CD4-positive, CD25-positive, alpha-beta regulatory T cell (primary cell): ENCODE data around the gene VEGFA. TPM values are rescaled to one million over a fixed set of nuclear protein-coding genes. Genes with fewer than 3 reads are reported as not detected.

Source experiments
- ATAC-seq, 2 donors: fragments of 150-1000 bp; cut with Tn5 transposase; one replicate each; pipeline ENCODE4 v1.10.0; 2021; ENCODE audit warnings: low read depth in 2 of 2, moderate number of reproducible peaks in 2 of 2, moderate library complexity in 1 of 2
- DNase-seq, 3 donors: peaks; one replicate each; pipeline versions ENCODE4 v3.0.0 to v3.0.0-alpha.2; 2012 to 2022; ENCODE audit warnings: mixed read lengths in 1 of 3
- H3K27ac ChIP-seq: one replicate; pipeline ENCODE4 v1.7.0; 2013; ENCODE audit warnings: mild to moderate bottlenecking, low read length; ENCODE audit not compliant: insufficient read depth, poor library complexity, severe bottlenecking
- H3K27me3 ChIP-seq: one replicate; pipeline ENCODE4 v1.7.0; 2013; ENCODE audit warnings: low read length; ENCODE audit not compliant: control insufficient read depth, insufficient read depth
- H3K36me3 ChIP-seq: one replicate; pipeline ENCODE4 v1.7.0; 2013; ENCODE audit warnings: mild to moderate bottlenecking, low read length, moderate library complexity; ENCODE audit not compliant: control insufficient read depth, insufficient read depth
- H3K4me1 ChIP-seq: 2 replicates; pipeline ENCODE4 v1.7.0; 2013; ENCODE audit warnings: mild to moderate bottlenecking, low read length; ENCODE audit not compliant: insufficient read depth, control insufficient read depth, poor library complexity, severe bottlenecking
- H3K4me3 ChIP-seq: one replicate; pipeline ENCODE4 v1.7.0; 2013; ENCODE audit warnings: low read depth, mild to moderate bottlenecking, low read length, moderate library complexity
- H3K9me3 ChIP-seq, 2 experiments: 1 replicate in 1 of 2; 2 replicates in 1 of 2; pipeline ENCODE4 v1.7.0; 2013; ENCODE audit warnings: low read length in 2 of 2, mild to moderate bottlenecking in 1 of 2, moderate library complexity in 1 of 2; ENCODE audit not compliant: control insufficient read depth in 2 of 2
- H3K27ac Mint-ChIP-seq, 3 donors: one replicate each; pipeline ENCODE4 v1.8.0; 2020 to 2022; ENCODE audit warnings: mild to moderate bottlenecking in 3 of 3, mixed read lengths in 3 of 3, moderate library complexity in 2 of 3
- H3K27me3 Mint-ChIP-seq: one replicate; pipeline ENCODE4 v1.8.0; 2022; ENCODE audit warnings: mild to moderate bottlenecking, mixed read lengths
- H3K36me3 Mint-ChIP-seq: one replicate; pipeline ENCODE4 v1.8.0; 2020; ENCODE audit warnings: mixed read lengths
- H3K4me1 Mint-ChIP-seq, 4 donors: one replicate each; pipeline ENCODE4 v1.8.0; 2020 to 2022; ENCODE audit warnings: mixed read lengths in 4 of 4, mild to moderate bottlenecking in 1 of 4
- H3K4me3 Mint-ChIP-seq, 4 donors: one replicate each; pipeline ENCODE4 v1.8.0; 2020 to 2022; ENCODE audit warnings: mild to moderate bottlenecking in 4 of 4, mixed read lengths in 4 of 4, moderate library complexity in 3 of 4
- H3K9me3 Mint-ChIP-seq, 7 donors: one replicate each; pipeline ENCODE4 v1.8.0; 2020 to 2022; ENCODE audit warnings: mixed read lengths in 7 of 7, mild to moderate bottlenecking in 3 of 7, moderate library complexity in 2 of 7
- polyA plus RNA-seq, 4 donors: library from polyadenylated mRNA; unstranded; fragments of 300-500 nt; fragmentation: Illumina TruSeq; gene quantifications; one replicate each; pipeline ENCODE4 v1.2.3, GENCODE V29; 2021
- total RNA-seq: library from RNA; stranded (reverse); gene quantifications from one replicate; pipeline ENCODE4 v1.2.3, GENCODE V29; 2022

Gene VEGFA
- total and polyA plus RNA-seq, 5 donors from 2014 or later: 0.01 to 0.22 (median 0.13) TPM; not detected in 2

DNA sequence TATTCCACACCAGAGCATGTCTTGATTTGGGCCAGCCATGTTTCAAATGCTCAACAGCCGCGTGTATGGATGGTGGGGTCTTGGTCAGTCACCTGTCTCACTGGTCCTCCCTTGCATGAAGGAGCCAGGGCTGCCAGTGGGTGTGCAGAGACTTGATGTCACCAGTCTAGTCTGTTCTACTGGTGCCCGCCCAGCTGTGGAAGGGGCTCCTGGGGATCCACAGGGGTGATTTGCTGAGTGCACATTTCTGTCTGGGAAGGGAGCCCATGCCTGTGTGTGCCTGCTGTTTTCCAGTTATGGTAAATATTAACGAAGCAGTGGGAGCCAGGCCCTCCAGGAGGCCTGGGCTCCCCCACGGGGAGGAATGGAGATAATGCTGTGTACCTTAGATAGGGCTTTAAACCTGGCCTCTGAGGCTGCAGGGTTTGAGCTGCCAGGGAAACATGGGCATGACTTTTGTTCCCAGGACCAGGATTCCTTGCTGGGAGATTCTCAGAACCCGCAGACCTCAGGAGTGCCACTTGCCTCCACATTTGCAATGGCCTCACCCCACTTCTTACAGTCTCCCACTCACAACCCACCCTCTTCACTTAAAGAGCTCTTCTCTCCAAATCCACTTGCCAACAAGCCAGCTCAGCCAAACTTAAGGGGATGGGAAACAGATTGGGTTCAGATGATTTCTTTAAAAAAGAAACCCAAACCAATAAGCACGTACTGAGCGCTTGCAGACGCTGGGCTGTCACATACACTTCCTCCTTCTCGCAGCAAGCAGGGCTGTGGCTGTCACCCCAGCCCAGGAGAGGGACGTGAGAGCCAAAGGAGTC is 54.1 kb downstream of the VEGFA start:
- H3K36me3 Mint-ChIP-seq: no peaks in the 10 kb centered on the region
- H3K27ac Mint-ChIP-seq: no peak overlapping the region

DNA sequence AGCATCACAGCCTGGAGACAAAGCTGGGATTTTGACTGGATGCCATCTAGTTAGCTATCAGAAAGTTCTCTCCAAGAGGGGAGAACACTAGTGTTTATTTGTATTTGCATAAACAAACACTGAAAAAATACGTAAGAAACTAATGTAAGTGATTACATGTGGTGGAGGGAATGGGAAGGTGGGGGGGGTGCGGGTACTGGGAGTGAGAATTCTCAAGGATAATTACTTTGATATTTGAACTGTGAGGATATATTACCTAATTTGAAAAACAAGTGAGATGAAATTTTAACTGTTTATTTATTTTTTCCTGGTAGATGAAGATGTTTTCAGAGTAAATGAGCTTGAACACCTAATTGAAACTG is 54.7 kb downstream of the VEGFA start:
- no peaks in the 10 kb centered on the region for H3K9me3 Mint-ChIP-seq
- H3K27ac Mint-ChIP-seq: no peak overlapping the region
- no peak overlapping the region for H3K27ac ChIP-seq
- no peak overlapping the region for H3K4me3 ChIP-seq
- no peak overlapping the region for H3K4me3 Mint-ChIP-seq
- H3K36me3 ChIP-seq: no peaks in the 10 kb centered on the region
- H3K36me3 Mint-ChIP-seq: no peaks in the 10 kb centered on the region
- H3K4me1 Mint-ChIP-seq: no peaks in the 10 kb centered on the region
- ATAC-seq: no peak
- no peak for DNase-seq
- no peaks in the 10 kb centered on the region for H3K4me1 ChIP-seq
- no peaks in the 10 kb centered on the region for H3K9me3 ChIP-seq
- H3K27me3 ChIP-seq: no peaks in the 10 kb centered on the region
- peaks cover 21% of the 10 kb centered on the region for H3K27me3 Mint-ChIP-seq

More for the DNA sequence above, 54.1 kb downstream of the VEGFA start:
- no peaks in the 10 kb centered on the region for H3K27me3 ChIP-seq
- Mint-ChIP-seq H3K4me1 (no peaks in the 10 kb centered on the region), H3K4me3 (no peak overlapping the region), H3K9me3 (no peaks in the 10 kb centered on the region), H3K27me3 (peaks cover 21% of the 10 kb centered on the region)
- no peak for DNase-seq
- no peak for ATAC-seq
- H3K4me3 ChIP-seq: no peak overlapping the region
- H3K36me3 ChIP-seq: no peaks in the 10 kb centered on the region
- no peaks in the 10 kb centered on the region for H3K4me1 ChIP-seq
- H3K9me3 ChIP-seq: no peaks in the 10 kb centered on the region
- H3K27ac ChIP-seq: no peak overlapping the region

DNA sequence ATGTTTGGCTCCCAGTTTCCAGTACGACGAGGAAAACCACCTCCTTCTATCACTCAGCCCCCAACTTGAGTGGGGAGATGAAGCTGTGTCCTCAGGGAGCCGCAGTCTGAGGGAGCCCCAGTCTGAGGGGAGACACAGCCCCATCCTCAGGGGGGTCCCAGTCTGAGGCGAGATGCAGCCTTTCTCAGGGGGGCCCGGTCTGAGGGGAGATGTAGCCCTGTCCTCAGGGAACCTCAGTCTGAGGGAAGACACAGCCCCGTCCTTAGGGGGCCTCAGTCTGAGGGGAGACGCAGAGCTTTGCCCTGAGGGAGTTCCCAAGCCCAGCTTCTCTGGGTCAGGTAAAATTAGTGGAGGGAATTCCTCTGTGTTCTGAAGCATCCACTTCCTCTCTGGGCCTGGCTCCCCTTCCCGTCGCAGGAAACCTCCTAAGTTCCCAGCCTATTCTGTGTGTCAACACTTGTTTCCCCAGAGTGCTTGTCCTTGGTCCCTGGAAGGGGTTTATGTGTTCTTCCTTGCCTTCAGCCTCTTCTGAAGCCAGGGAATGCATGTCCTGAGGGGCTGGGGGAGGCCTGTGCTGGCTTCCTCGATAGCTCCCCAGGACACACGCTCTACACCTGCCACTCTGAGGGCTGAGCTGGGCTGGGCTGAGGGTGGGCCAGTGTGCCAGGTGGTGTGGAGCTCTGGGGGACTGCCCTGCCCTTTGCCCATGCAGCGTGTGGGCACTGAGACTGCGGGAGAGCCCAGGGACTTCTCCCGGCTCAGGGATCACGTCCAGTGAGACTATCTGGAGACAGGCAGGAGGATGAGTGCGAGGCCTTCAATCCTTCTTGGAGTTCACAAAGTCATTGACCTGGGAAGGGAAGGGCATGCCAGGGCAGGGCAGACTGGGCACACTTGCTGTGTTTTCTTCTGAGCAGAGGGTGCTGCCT is 55.4 kb downstream of the VEGFA start:
- Histone ChIP-seq H3K4me1 (no peaks in the 10 kb centered on the region), H3K27ac (no peak overlapping the region), H3K27me3 (no peaks in the 10 kb centered on the region), H3K9me3 (no peaks in the 10 kb centered on the region), H3K36me3 (no peaks in the 10 kb centered on the region), H3K4me3 (no peak overlapping the region)
- H3K36me3 Mint-ChIP-seq: no peaks in the 10 kb centered on the region
- no peak for ATAC-seq
- H3K9me3 Mint-ChIP-seq: no peaks in the 10 kb centered on the region
- no peak overlapping the region for H3K27ac Mint-ChIP-seq
- peaks cover 21% of the 10 kb centered on the region for H3K27me3 Mint-ChIP-seq
- H3K4me1 Mint-ChIP-seq: no peaks in the 10 kb centered on the region
- no peak overlapping the region for H3K4me3 Mint-ChIP-seq
- DNase-seq: no peak

DNA sequence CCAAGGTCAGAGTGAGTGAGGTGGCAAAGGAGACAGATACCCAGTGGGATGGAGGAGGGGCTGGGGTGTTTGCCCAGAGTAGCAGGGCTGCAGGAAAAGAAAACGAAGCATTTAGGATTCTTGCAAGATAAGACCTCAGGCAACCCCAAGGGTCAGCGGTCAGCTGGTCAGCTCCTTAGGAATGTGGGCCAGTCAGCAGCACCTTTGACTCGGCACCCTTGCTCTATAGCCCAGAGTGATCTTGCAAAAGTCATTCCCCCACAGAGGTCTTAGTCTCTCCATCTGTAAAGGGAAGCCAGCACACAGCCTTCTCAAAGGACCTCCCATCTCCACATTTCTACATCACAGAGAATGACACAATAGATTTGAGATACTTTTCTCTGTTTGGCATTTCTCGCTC is 56.7 kb downstream of the VEGFA start:
- ATAC-seq (no peak), DNase-seq (no peak)
- Mint-ChIP-seq H3K27ac (peak overlapping the region in 1 of 3 donors; percentile 22), H3K27me3 (peaks cover 14% of the 10 kb centered on the region), H3K4me1 (no peaks in the 10 kb centered on the region), H3K4me3 (no peak overlapping the region), H3K36me3 (no peaks in the 10 kb centered on the region), H3K9me3 (no peaks in the 10 kb centered on the region)
- Histone ChIP-seq H3K27me3 (no peaks in the 10 kb centered on the region), H3K4me1 (no peaks in the 10 kb centered on the region), H3K36me3 (no peaks in the 10 kb centered on the region), H3K9me3 (no peaks in the 10 kb centered on the region), H3K4me3 (no peak overlapping the region), H3K27ac (no peak overlapping the region)

DNA sequence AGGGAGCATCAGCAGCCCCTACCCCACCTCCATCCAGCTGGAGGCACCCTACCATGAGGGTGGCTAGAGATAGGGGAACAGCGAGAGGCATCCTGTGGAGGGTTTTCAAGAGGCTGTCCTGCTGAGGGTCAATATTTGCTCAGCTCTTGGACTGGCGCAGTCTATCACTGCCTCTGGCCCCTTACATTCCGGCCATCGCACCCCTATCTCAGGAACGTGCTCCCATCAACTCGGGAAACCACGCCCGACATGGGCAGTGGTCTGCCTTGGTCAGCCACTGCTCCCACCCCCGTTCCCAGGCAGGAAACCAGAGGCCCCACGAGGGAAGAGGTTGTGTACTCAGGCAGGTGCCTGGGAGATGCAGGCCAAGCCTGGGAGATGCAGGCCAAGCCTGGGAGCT is 57.9 kb downstream of the VEGFA start:
- DNase-seq (no peak), ATAC-seq (no peak)
- H3K4me1 ChIP-seq: no peaks in the 10 kb centered on the region
- Mint-ChIP-seq H3K27me3 (peaks cover 13% of the 10 kb centered on the region), H3K36me3 (no peaks in the 10 kb centered on the region), H3K27ac (no peak overlapping the region), H3K9me3 (no peaks in the 10 kb centered on the region), H3K4me3 (no peak overlapping the region), H3K4me1 (no peaks in the 10 kb centered on the region)
- H3K27ac ChIP-seq: no peak overlapping the region
- no peaks in the 10 kb centered on the region for H3K9me3 ChIP-seq
- no peaks in the 10 kb centered on the region for H3K27me3 ChIP-seq
- H3K36me3 ChIP-seq: no peaks in the 10 kb centered on the region
- no peak overlapping the region for H3K4me3 ChIP-seq

DNA sequence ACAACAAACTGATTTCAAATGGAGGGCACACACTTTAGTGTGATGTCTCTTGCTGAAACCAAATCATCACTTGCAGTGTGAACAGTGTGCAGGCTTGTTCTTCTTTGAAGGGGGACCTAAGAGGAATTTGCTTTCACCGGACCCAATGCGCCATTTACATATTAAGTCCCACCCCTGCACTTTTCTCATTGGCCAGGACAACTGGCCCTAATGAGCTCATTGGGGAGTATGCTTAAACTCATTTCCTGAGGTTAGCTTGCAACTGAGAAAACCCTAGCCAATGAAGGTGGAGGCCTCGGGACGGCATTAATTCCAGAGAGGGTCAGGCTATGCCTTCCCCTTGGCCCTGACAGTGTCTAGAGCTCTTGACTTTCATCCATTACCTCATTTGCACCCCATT is 58.7 kb downstream of the VEGFA start:
- no peak for ATAC-seq
- Histone ChIP-seq H3K4me3 (no peak overlapping the region), H3K4me1 (no peaks in the 10 kb centered on the region), H3K27me3 (no peaks in the 10 kb centered on the region), H3K9me3 (no peaks in the 10 kb centered on the region), H3K27ac (no peak overlapping the region), H3K36me3 (no peaks in the 10 kb centered on the region)
- peak in 1 of 3 donors; percentile 9 for DNase-seq
- no peak overlapping the region for H3K27ac Mint-ChIP-seq
- H3K9me3 Mint-ChIP-seq: no peaks in the 10 kb centered on the region
- H3K4me1 Mint-ChIP-seq: no peaks in the 10 kb centered on the region
- H3K36me3 Mint-ChIP-seq: no peaks in the 10 kb centered on the region
- no peak overlapping the region for H3K4me3 Mint-ChIP-seq
- H3K27me3 Mint-ChIP-seq: peaks cover 13% of the 10 kb centered on the region

DNA sequence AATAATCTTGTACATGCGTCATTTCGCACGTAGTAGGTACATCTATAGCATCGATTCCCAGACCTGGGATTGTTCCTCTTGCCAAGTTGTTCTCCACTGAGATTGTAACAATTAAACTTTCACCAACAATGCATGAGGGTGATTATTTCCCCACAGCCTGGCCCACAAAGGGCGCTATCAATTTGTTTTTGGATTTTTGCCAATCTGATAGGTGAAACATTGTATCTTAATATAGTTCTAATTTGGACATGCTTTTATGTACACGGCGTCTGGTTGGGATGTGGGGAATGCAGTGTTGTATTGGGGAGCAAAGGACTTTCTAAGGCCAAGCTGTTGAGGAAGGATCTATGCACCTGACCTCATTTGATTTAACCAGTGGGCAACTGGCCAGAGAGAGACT is 59.5 kb downstream of the VEGFA start:
- Mint-ChIP-seq H3K4me3 (no peak overlapping the region), H3K9me3 (no peaks in the 10 kb centered on the region), H3K4me1 (no peaks in the 10 kb centered on the region), H3K27ac (no peak overlapping the region), H3K36me3 (no peaks in the 10 kb centered on the region), H3K27me3 (peaks cover 5% of the 10 kb centered on the region)
- DNase-seq (no peak), ATAC-seq (no peak)
- Histone ChIP-seq H3K4me1 (no peaks in the 10 kb centered on the region), H3K36me3 (no peaks in the 10 kb centered on the region), H3K9me3 (no peaks in the 10 kb centered on the region), H3K27me3 (no peaks in the 10 kb centered on the region), H3K4me3 (no peak overlapping the region), H3K27ac (no peak overlapping the region)
